ENCODE measurements around the gene RFX6. TPM values are rescaled to one million over a fixed set of nuclear protein-coding genes. Genes with fewer than 3 reads are reported as not detected.

Gene RFX6
- polyA plus RNA-seq, 1 of the 3 experiments (the other 2 are of a cell fraction), result not detected

DNA sequence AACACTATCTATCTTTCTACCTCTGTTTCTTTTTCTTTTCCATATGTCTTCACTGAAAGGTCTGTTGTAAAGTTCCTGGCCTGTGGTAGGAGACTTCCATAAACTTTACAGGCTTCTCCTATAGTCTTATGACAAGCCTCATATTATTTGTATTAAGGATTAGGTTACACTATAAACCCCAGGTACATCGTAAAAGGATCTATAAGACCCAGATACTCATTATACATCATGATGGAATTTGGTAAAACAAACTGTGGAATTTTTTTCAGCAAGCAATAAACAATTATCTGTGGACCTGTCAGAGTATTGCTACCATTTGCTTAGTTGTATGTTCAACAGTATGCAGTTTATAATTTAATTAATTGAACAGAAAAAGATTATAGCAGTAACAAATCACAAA lies 55.5 kb downstream of the RFX6 start:
- TF ChIP-seq RXRA (IDR thresholded peaks at IDR 0.05; ENCODE audit: borderline replicate concordance, low read depth) (no peak), ZBTB33 (IDR thresholded peaks at IDR 0.05; ENCODE audit: borderline replicate concordance, low read depth) (no peak), EP300 (IDR thresholded peaks at IDR 0.05; ENCODE audit: borderline replicate concordance in 1 of 2, low read depth in 1 of 2, low read length in 1 of 2) (no peak), EZH2phosphoT487 (IDR thresholded peaks at IDR 0.05; ENCODE audit: borderline replicate concordance, low read depth) (no peak), ELF1 (IDR thresholded peaks at IDR 0.05) (no peak), USF2 (IDR thresholded peaks at IDR 0.05; ENCODE audit: borderline replicate concordance, low read depth, low read length) (no peak), FOXJ3 (CRISPR knock-in tag; IDR thresholded peaks at IDR 0.05) (no peak), RFX5 (IDR thresholded peaks at IDR 0.05; ENCODE audit: low read length) (no peak), NRF1 (IDR thresholded peaks at IDR 0.05; ENCODE audit: low read depth, low read length) (no peak), POLR2AphosphoS5 (IDR thresholded peaks at IDR 0.05; ENCODE audit: low read depth, low read length) (no peak), GABPA (IDR thresholded peaks at IDR 0.05; ENCODE audit: low read depth) (no peak)
- TF ChIP-seq, protein P1, sequence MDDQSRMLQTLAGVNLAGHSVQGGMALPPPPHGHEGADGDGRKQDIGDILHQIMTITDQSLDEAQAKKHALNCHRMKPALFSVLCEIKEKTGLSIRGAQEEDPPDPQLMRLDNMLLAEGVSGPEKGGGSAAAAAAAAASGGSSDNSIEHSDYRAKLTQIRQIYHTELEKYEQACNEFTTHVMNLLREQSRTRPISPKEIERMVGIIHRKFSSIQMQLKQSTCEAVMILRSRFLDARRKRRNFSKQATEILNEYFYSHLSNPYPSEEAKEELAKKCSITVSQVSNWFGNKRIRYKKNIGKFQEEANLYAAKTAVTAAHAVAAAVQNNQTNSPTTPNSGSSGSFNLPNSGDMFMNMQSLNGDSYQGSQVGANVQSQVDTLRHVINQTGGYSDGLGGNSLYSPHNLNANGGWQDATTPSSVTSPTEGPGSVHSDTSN (IDR thresholded peaks at IDR 0.05), result no peak
- Histone ChIP-seq H3K36me3 (replicated peaks in 1 of 2; ENCODE audit: control insufficient read depth in 1 of 2, insufficient read depth in 2 of 2, low read length in 1 of 2) (no peaks in the 10 kb centered on the region), H3K79me2 (ENCODE audit: insufficient read depth) (no peaks in the 10 kb centered on the region), H3K4me3 (ENCODE audit: low read depth in 2 of 2, low read length in 1 of 2) (no peak overlapping the region), H3K27me3 (ENCODE audit: insufficient read depth) (peaks cover 5% of the 10 kb centered on the region; the same call in 1 of the 2 replicates), H3K9ac (no peak overlapping the region), H3K9me3 (no peaks in the 10 kb centered on the region), H4K20me1 (ENCODE audit: insufficient read depth) (no peaks in the 10 kb centered on the region), H3K27ac (ENCODE audit: low read depth in 2 of 2, low read length in 1 of 2) (no peak overlapping the region), H3K9me2 (no peaks in the 10 kb centered on the region), H3K4me2 (no peak overlapping the region), H2AFZ (ENCODE audit: low read depth) (no peak overlapping the region), H3F3A (replicated peaks; ENCODE audit: insufficient read depth) (no peaks in the 10 kb centered on the region), H3K4me1 (ENCODE audit: control insufficient read depth in 1 of 2, insufficient read depth in 2 of 2, low read depth in 1 of 2, low read length in 1 of 2) (no peaks in the 10 kb centered on the region)
- 3% methylated on average over 1 of the region's 1 CpG for WGBS (ENCODE audit: low lambda C conversion rate)
- ChIA-PET POLR2A (no interaction called here), CTCF (no interaction called here)
- no peak for DNase-seq

- WGBS (ENCODE audit: low lambda C conversion rate), result 4% methylated on average over 2 of the region's 2 CpGs
- Histone ChIP-seq H3K9me2 (no peaks in the 10 kb centered on the region), H3K9me3 (no peaks in the 10 kb centered on the region), H3K4me1 (ENCODE audit: control insufficient read depth in 1 of 2, insufficient read depth in 2 of 2, low read depth in 1 of 2, low read length in 1 of 2) (no peaks in the 10 kb centered on the region), H3K36me3 (replicated peaks in 1 of 2; ENCODE audit: control insufficient read depth in 1 of 2, insufficient read depth in 2 of 2, low read length in 1 of 2) (no peaks in the 10 kb centered on the region), H3K79me2 (ENCODE audit: insufficient read depth) (no peaks in the 10 kb centered on the region), H3K4me2 (no peak overlapping the region), H3F3A (replicated peaks; ENCODE audit: insufficient read depth) (no peaks in the 10 kb centered on the region), H2AFZ (ENCODE audit: low read depth) (no peak overlapping the region), H4K20me1 (ENCODE audit: insufficient read depth) (no peaks in the 10 kb centered on the region), H3K27ac (ENCODE audit: low read depth in 2 of 2, low read length in 1 of 2) (no peak overlapping the region), H3K4me3 (ENCODE audit: low read depth in 2 of 2, low read length in 1 of 2) (no peak overlapping the region), H3K27me3 (ENCODE audit: insufficient read depth) (no peaks in the 10 kb centered on the region), H3K9ac (no peak overlapping the region)
- POLR2A ChIA-PET, result no interaction called here
- TF ChIP-seq GATA2 (CRISPR knock-in tag; IDR thresholded peaks at IDR 0.05) (no peak), ELF1 (IDR thresholded peaks at IDR 0.05) (no peak), SIN3A (IDR thresholded peaks at IDR 0.05; ENCODE audit: borderline replicate concordance, low read depth, low read length) (no peak), EP300 (IDR thresholded peaks at IDR 0.05; ENCODE audit: borderline replicate concordance in 1 of 2, low read depth in 1 of 2, low read length in 1 of 2) (no peak), SMC3 (IDR thresholded peaks at IDR 0.05; ENCODE audit: low read depth, low read length) (no peak), YY1 (IDR thresholded peaks at IDR 0.05; ENCODE audit: low read depth) (no peak), JUND (IDR thresholded peaks at IDR 0.05) (no peak), RAD21 (IDR thresholded peaks at IDR 0.05; ENCODE audit: low read length) (no peak), CTCF (IDR thresholded peaks at IDR 0.05) (no peak), RCOR1 (IDR thresholded peaks at IDR 0.05; ENCODE audit: low read length) (no peak), POLR2AphosphoS5 (IDR thresholded peaks at IDR 0.05; ENCODE audit: low read depth, low read length) (no peak), RFX5 (IDR thresholded peaks at IDR 0.05; ENCODE audit: low read length) (no peak)
- TF ChIP-seq, protein P2, sequence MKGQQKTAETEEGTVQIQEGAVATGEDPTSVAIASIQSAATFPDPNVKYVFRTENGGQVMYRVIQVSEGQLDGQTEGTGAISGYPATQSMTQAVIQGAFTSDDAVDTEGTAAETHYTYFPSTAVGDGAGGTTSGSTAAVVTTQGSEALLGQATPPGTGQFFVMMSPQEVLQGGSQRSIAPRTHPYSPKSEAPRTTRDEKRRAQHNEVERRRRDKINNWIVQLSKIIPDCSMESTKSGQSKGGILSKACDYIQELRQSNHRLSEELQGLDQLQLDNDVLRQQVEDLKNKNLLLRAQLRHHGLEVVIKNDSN (IDR thresholded peaks at IDR 0.05; ENCODE audit: borderline replicate concordance, low read depth), result no peak
- DNase-seq, result no peak
- CTCF ChIA-PET, result no interaction called here
Measured at GRCh38 chr6:116933485-116933884, 56.4 kb downstream of the RFX6 start.

Data from SK-N-SH (cell line).